GM10266 (cell line): ENCODE data around the gene SSTR3.

ENCODE experiments used
- DNase-seq: peaks from one replicate; pipeline ENCODE4 v3.0.0; 2012; ENCODE audit errors: extremely low spot score
- CTCF ChIP-seq: IDR thresholded peaks from 2 replicates; pipeline ENCODE4 v1.5.1; 2012; ENCODE audit warnings: mild to moderate bottlenecking, low read depth; ENCODE audit not compliant: control insufficient read depth, insufficient read depth; ENCODE audit errors: missing control alignments

Gene SSTR3

GRCh38 chr22:37224757-37225420 lies 12.6 kb upstream of the SSTR3 start:
- TF ChIP-seq CTCF = no peak
- DNase-seq = no peak

- no peak for TF ChIP-seq CTCF
- peak; percentile 65 for DNase-seq
Observed at GRCh38 chr22:37223965-37224551, 11.8 kb upstream of the SSTR3 start.

GRCh38 chr22:37222440-37222971 lies 10.2 kb upstream of the SSTR3 start:
- no peak for TF ChIP-seq CTCF
- no peak for DNase-seq

GRCh38 chr22:37221424-37222333 lies 9.4 kb upstream of the SSTR3 start:
- DNase-seq = no peak
- TF ChIP-seq CTCF = no peak

- TF ChIP-seq CTCF = no peak
- DNase-seq = no peak
Observed at GRCh38 chr22:37220543-37220981, 8.3 kb upstream of the SSTR3 start.

- no peak for TF ChIP-seq CTCF
Observed at GRCh38 chr22:37219533-37219932, 7.3 kb upstream of the SSTR3 start.

More at GRCh38 chr22:37219533-37219932, 7.3 kb upstream of the SSTR3 start:
- no peak for DNase-seq
